ENCODE results near the gene IGSF8.

IGSF8 gene

GRCh38 chr1:160085686-160086455, 12.5 kb downstream of the IGSF8 start:
- peak; percentile 85 to 95 (median 92) for DNase-seq

GRCh38 chr1:160084771-160085321, 13.6 kb downstream of the IGSF8 start:
- no peak for DNase-seq

GRCh38 chr1:160083968-160084770, 14.2 kb downstream of the IGSF8 start:
- peak in 2 of 3 donors; percentile 20 to 50 for DNase-seq

- DNase-seq = peak in 2 of 3 donors; percentile 17 to 25
These were observed 15.5 kb downstream of the IGSF8 start for GRCh38 chr1:160082926-160083325.

- DNase-seq = no peak
These were observed 15.9 kb downstream of the IGSF8 start for GRCh38 chr1:160082487-160082886.

- peak; percentile 23 to 37 (median 29) for DNase-seq
These were observed 17.0 kb downstream of the IGSF8 start, which contains the start of gene KCNJ9 for GRCh38 chr1:160081261-160081936. TSS of gene KCNJ9 (plus strand) at chr1:160081538. CDS start at chr1:160084031, 2,493 bp downstream.

- DNase-seq = no peak
These were observed 17.9 kb downstream of the IGSF8 start for GRCh38 chr1:160080381-160081100.

- DNase-seq = no peak
These were observed 19.0 kb downstream of the IGSF8 start for GRCh38 chr1:160079448-160079847.

GRCh38 chr1:160078512-160079195, 19.8 kb downstream of the IGSF8 start:
- DNase-seq = peak; percentile 70 to 81 (median 70)

GRCh38 chr1:160077486-160077885, 20.9 kb downstream of the IGSF8 start:
- DNase-seq = peak; percentile 70 to 71 (median 71)

GRCh38 chr1:160076295-160076694, 22.1 kb downstream of the IGSF8 start:
- peak; percentile 31 to 49 (median 42) for DNase-seq

- DNase-seq = peak; percentile 75 to 92 (median 88)
These were observed 22.6 kb downstream of the IGSF8 start for GRCh38 chr1:160075836-160076235.

GRCh38 chr1:160074865-160075264, 23.6 kb downstream of the IGSF8 start:
- no peak for DNase-seq

- no peak for DNase-seq
These were observed 27.1 kb downstream of the IGSF8 start for GRCh38 chr1:160071289-160071688.

GRCh38 chr1:160070243-160071163, 27.9 kb downstream of the IGSF8 start:
- DNase-seq = peak; percentile 68 to 84 (median 70)

GRCh38 chr1:160069460-160070231, 28.8 kb downstream of the IGSF8 start, which contains the start of gene KCNJ10:
TSS of gene KCNJ10 (minus strand) at chr1:160070160. CDS start at chr1:160042532, 27,628 bp downstream.
- no peak for DNase-seq

GRCh38 chr1:160068225-160068624, 30.2 kb downstream of the IGSF8 start:
- DNase-seq = no peak

- DNase-seq = no peak
These were observed 31.3 kb downstream of the IGSF8 start for GRCh38 chr1:160066829-160067745.

Measured in suppressor macrophage treated with lipopolysaccharide for 1 hour (primary cell).